Activated gamma-delta T cell treated with Interleukin-2 at 50 U/mL for 16 hours (primary cell): Measurements from ENCODE around the gene GLT1D1.
"Not testable (repeated sequence)": the region's sequence is repeated elsewhere in the genome, so short reads cannot be mapped to it uniquely, and the experiment has no call there.

ENCODE experiments used
- DNase-seq: peaks from one replicate; pipeline ENCODE4 v3.0.0-alpha.2; 2020

GLT1D1 gene

GRCh38 chr12:128852885-128853599 is at the start of gene GLT1D1:
Gene GLT1D1 (plus strand): TSS chr12:128853478. CDS start chr12:128853582, 104 bp downstream.
- no peak for DNase-seq

DNA sequence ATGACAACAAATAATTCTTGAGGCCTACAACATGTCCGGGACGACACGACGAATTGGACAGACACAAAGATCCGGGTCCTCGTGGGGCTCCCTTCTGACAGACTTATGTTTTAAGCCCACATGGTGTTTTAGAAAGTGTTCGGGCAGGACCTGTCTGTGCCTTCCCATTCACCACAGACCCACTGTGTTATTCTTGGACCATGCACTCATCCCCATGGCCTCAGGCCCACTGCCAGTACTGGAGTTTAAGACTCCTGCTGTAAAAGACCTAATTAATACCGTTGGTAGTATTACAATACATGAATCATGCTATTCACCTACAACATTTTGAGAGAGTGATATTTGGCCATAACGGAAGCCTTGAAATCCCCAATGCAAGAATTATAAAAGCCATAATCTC is 49.5 kb upstream of the GLT1D1 start:
- DNase-seq = no peak

DNA sequence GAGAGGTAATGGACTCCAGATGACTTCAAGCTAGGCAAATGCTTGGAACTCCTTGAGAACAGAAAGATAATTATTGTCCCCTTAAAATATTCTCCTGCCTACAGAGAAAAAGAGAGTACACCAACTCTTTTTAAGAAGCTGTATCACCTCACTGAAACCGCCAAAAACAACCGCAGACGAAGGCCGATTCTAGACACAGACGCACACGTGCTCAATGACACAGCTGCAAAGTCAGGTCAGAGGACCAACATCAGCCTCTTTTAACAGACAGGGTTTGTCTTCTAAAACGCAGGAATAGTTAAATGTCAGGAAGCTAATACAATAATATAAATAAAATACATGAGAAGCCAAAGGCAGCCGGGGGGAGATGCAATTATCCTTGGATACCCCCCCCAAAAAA is 48.5 kb upstream of the GLT1D1 start:
- no peak for DNase-seq

DNA sequence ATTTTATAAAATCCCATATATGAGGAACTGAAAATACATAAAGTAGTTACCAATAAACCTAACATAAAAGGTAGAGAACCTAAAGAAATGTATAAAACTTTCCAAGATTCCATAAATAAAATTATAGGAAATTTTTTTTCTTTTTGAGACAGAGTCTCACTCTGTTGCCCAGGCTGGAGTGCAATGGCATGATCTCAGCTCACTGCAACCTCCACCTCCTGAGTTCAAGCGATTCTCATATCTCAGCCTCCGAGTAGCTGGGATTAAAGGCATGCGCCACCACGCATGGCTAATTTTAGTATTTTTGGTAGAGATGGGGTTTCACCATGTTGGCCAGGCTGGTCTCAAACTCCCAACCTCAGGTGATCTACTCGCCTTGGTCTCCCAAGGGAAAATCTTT is 47.9 kb upstream of the GLT1D1 start:
- DNase-seq = not testable (repeated sequence)

GRCh38 chr12:128806573-128806972 is 46.7 kb upstream of the GLT1D1 start:
- no peak for DNase-seq

- no peak for DNase-seq
Observed at GRCh38 chr12:128807161-128807724, 46.0 kb upstream of the GLT1D1 start.

GRCh38 chr12:128808651-128809050 is 44.6 kb upstream of the GLT1D1 start:
- DNase-seq = no peak

GRCh38 chr12:128810182-128811127 is 42.8 kb upstream of the GLT1D1 start:
- peak; percentile 43 for DNase-seq

GRCh38 chr12:128811806-128812205 is 41.5 kb upstream of the GLT1D1 start:
- DNase-seq = no peak

GRCh38 chr12:128813392-128813791 is 39.9 kb upstream of the GLT1D1 start:
- DNase-seq = no peak

DNA sequence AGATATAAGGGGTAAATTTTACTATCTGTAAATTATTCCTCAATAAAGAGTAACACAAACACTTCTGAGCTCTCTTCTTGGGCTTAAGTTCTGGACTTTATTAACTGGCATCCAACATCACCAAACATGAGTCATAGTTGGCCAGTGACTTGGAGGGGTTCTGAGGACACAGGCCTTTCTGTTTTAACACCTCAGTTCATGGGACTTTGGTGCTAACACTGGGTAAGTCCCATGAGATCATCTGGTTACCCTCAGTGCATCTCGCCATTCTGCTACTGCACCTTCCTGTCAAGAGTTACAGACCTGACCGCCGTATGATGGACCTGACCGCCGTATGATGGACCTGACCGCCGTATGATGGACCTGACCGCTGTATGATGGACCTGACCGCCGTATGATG is 39.4 kb upstream of the GLT1D1 start:
- DNase-seq = no peak

DNA sequence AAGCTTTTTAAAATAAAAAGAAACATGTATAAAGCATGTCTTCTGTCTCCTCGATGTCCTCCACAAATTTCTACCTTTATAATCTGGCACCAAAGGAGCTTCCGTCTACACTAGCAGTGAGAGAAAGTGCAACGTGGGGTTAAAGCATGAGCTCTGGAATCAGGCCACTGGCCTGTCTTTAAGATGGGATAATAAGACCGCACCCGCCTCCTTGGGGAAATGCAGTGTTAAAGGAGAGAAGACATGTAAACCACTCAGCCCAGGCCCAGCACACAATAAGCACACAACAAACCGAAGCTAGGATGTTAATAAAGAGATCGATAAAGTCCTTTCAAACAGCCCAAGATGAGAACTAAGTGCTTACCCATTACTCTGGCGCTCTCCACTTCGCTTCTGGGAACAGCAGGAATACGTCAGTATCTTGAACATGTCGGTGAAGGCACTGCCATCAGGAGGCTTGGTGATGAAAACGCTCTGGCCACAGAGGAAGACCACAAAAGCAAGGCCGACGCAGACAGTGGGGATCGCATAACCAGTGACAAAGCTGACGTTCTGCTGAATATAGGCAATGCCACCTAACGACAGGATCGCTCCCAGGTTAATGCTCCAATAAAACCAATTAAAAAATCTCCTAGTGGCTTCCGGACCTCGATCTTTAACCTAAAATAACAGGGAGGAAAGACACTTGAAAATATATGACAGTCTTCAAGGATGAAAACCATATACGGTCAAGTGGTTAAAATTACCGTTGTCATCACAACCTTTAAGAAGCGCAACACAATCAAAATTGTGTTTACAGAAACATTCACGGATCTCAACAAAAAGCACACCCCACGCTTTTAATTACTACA is 38.6 kb upstream of the GLT1D1 start:
- no peak for DNase-seq

GRCh38 chr12:128815779-128816642 is 37.3 kb upstream of the GLT1D1 start:
- DNase-seq = no peak

- no peak for DNase-seq
Observed at GRCh38 chr12:128816643-128816920, 36.7 kb upstream of the GLT1D1 start.

- no peak for DNase-seq
Observed at GRCh38 chr12:128817111-128818015, 35.9 kb upstream of the GLT1D1 start.

- DNase-seq = no peak
Observed at GRCh38 chr12:128818065-128819022, 34.9 kb upstream of the GLT1D1 start.

- no peak for DNase-seq
Observed at GRCh38 chr12:128819293-128820144, 33.8 kb upstream of the GLT1D1 start.

DNA sequence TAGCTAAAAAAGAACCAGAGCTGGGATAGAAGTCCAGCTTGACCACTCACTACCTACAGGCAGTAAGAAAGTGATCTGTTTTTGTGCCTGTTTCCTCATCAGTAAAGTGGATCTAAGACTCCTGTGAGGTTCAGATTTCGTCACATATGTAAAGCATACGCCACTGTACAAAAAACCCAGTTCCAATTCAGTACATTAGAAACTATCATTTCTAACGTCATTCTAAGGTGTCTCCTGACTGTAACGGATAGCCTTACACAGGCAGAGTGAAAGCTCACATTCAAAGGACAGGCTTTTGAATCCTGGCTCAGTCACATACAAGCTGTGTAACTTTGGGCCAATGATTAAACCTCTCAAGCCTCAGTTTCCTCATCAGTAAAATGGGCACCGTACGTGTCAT is 33.0 kb upstream of the GLT1D1 start:
- DNase-seq = no peak
